LNCAP (cell line): ENCODE data around the gene MUSTN1.

Source experiments
- CTCF ChIP-seq: fragments of 450-650 bp; IDR thresholded peaks from 2 replicates; pipeline ENCODE4 v1.5.1; 2017; ENCODE audit warnings: mild to moderate bottlenecking

MUSTN1 gene

GRCh38 chr3:52851348-52851747 lies 16.5 kb upstream of the MUSTN1 start:
- TF ChIP-seq CTCF: peak; percentile 92

- no peak for TF ChIP-seq CTCF
Observed at GRCh38 chr3:52849656-52850055, 14.8 kb upstream of the MUSTN1 start.

GRCh38 chr3:52848617-52849016 lies 13.8 kb upstream of the MUSTN1 start:
- no peak for TF ChIP-seq CTCF

- TF ChIP-seq CTCF: no peak
Observed at GRCh38 chr3:52847726-52848125, 12.9 kb upstream of the MUSTN1 start.

- TF ChIP-seq CTCF: no peak
Observed at GRCh38 chr3:52847241-52847640, 12.4 kb upstream of the MUSTN1 start.

DNA sequence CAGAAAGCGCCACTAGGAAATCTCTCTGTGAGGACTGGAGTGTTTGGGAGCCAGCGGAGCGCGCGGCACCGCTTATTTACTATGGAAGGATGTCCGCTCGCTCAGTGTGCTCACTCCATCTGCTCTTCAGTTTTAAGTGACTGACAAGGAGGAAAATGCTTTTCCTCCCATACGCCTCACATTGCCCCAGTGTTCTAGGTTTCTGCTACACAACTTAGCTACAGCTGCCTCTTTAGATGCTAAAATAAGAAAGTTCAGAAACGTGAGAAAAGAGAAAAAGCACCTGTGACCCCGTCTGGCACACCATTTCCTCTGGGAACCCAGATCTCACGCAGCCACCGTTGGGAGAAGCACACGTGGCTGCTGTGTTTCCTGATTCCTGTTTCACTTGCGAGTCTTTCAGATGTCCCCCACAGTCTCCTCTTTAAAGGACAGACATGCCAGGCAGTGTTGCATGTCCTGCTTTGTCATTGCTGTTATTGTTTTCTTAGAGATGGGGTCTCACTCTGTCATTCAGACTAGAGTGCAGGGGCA lies 11.7 kb upstream of the MUSTN1 start:
- no peak for TF ChIP-seq CTCF

- TF ChIP-seq CTCF: 0 out of 2 replicates have a peak, but pooled peaks have one; percentile 28
Observed at GRCh38 chr3:52845691-52846431, 11.0 kb upstream of the MUSTN1 start.

- TF ChIP-seq CTCF: no peak
Observed at GRCh38 chr3:52845157-52845556, 10.3 kb upstream of the MUSTN1 start.
